Cardiac muscle cell (in vitro differentiated cells and primary cell): ENCODE measurements around the gene ARMS2. TPM values are rescaled to one million over a fixed set of nuclear protein-coding genes. Genes with fewer than 3 reads are reported as not detected.

ENCODE experiments used
- DNase-seq, 2 donors: peaks; one replicate each; pipeline versions ENCODE4 v3.0.0 to v3.0.0-alpha.2; 2010 to 2017; ENCODE audit warnings: low read depth in 1 of 2, low spot score in 1 of 2
- H3K27ac ChIP-seq: fragments of 200-600 bp; sonication (generic); 2 replicates; pipeline ENCODE4 v1.5.1; 2016
- H3K27me3 ChIP-seq: fragments of 200-600 bp; sonication (generic); 2 replicates; pipeline ENCODE4 v1.6.0; 2016; ENCODE audit warnings: control low read depth
- H3K36me3 ChIP-seq: fragments of 200-600 bp; sonication (generic); 2 replicates; pipeline ENCODE4 v1.5.1; 2016; ENCODE audit warnings: control low read depth
- H3K4me1 ChIP-seq: fragments of 200-600 bp; sonication (generic); 2 replicates; pipeline ENCODE4 v1.8.1; 2017; ENCODE audit warnings: low read depth, mild to moderate bottlenecking, mixed run types
- H3K4me3 ChIP-seq: fragments of 200-600 bp; sonication (generic); 2 replicates; pipeline ENCODE4 v1.5.1; 2016; ENCODE audit warnings: mild to moderate bottlenecking
- H3K9me3 ChIP-seq: fragments of 200-600 bp; sonication (generic); 2 replicates; pipeline ENCODE4 v1.5.1; 2017; ENCODE audit warnings: low read depth, mild to moderate bottlenecking, control low read depth
- polyA plus RNA-seq: library from polyadenylated mRNA; unstranded; fragments of >200 nt; fragmentation: Nextera tagmentation; extraction: Ambion mirVana; gene quantifications from 2 replicates; pipeline ENCODE4 v1.2.1, GENCODE V29; 2016
- total RNA-seq: library from RNA; depleted of rRNA; stranded (reverse); fragments of >200 nt; gene quantifications from 2 replicates; pipeline ENCODE4 v1.2.3, GENCODE V29; 2016
- TF ChIP-seq, protein P1 (sequence below): IDR thresholded peaks from 2 replicates; pipeline ENCODE4 v1.5.1; 2012; ENCODE audit warnings: low read depth, mild to moderate bottlenecking, low read length

ARMS2 gene
- total and polyA plus RNA-seq, 2 experiments from 2014 or later = not detected

DNA sequence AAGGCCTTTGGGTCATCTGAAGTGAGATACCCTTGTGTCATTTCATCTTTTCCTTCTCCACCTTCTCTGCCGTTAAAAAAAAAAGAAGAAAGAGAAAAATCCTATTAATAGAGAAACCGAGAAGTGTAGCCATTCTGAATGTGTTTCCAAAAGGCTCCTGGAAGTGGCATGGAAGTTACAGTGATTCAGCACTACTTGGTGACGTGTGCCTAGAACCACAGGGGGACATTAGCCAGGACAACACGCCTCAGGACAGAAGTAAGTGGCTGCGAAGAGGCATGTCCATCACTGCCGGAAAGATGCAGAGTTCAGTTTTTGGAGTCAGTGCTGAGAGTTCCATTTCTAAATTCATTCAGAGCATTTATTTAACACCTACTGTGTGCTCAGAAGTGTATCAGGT, 13.2 kb downstream of the ARMS2 start:
- DNase-seq = no peak
- no peaks in the 10 kb centered on the region for H3K36me3 ChIP-seq
- H3K4me3 ChIP-seq = no peak overlapping the region
- no peak overlapping the region for H3K27ac ChIP-seq
- peaks cover 33% of the 10 kb centered on the region for H3K4me1 ChIP-seq
- no peaks in the 10 kb centered on the region for H3K27me3 ChIP-seq
- TF ChIP-seq, protein P1, sequence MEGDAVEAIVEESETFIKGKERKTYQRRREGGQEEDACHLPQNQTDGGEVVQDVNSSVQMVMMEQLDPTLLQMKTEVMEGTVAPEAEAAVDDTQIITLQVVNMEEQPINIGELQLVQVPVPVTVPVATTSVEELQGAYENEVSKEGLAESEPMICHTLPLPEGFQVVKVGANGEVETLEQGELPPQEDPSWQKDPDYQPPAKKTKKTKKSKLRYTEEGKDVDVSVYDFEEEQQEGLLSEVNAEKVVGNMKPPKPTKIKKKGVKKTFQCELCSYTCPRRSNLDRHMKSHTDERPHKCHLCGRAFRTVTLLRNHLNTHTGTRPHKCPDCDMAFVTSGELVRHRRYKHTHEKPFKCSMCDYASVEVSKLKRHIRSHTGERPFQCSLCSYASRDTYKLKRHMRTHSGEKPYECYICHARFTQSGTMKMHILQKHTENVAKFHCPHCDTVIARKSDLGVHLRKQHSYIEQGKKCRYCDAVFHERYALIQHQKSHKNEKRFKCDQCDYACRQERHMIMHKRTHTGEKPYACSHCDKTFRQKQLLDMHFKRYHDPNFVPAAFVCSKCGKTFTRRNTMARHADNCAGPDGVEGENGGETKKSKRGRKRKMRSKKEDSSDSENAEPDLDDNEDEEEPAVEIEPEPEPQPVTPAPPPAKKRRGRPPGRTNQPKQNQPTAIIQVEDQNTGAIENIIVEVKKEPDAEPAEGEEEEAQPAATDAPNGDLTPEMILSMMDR = no peak
- no peaks in the 10 kb centered on the region for H3K9me3 ChIP-seq

DNA sequence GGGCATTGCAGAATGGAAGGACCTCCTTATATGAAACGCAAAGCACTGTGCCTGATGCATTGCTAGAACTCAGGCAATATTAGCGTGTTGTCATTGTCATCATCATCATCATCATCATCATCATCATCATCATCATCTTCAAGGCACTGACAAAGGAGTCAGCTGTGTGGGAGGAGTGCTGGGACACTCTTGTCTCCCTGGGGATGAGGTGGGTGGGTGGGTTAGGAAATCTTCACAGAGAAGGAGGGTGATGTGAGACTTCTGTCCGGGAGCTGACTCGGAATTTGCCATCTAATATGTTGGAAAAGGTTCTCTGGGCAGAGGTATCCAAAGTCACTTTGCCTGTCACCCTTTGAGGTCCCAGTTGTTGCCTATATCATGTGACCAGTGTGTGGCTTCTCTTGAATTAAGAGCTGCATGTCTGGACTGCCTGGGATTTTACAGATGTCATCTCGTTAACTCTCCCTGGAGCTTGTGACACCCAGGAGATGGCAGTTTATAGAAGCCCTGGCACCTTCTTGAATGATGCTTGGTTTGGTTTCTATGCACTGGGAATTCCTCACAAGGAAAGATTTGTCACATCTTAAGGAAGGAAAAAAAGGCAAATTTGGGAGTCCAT, 14.0 kb downstream of the ARMS2 start:
- no peak overlapping the region for H3K27ac ChIP-seq
- H3K4me1 ChIP-seq = peaks cover 40% of the 10 kb centered on the region
- no peak overlapping the region for H3K4me3 ChIP-seq
- H3K36me3 ChIP-seq = no peaks in the 10 kb centered on the region
- no peaks in the 10 kb centered on the region for H3K9me3 ChIP-seq
- no peak for DNase-seq
- TF ChIP-seq, protein P1 = no peak
- H3K27me3 ChIP-seq = no peaks in the 10 kb centered on the region

DNA sequence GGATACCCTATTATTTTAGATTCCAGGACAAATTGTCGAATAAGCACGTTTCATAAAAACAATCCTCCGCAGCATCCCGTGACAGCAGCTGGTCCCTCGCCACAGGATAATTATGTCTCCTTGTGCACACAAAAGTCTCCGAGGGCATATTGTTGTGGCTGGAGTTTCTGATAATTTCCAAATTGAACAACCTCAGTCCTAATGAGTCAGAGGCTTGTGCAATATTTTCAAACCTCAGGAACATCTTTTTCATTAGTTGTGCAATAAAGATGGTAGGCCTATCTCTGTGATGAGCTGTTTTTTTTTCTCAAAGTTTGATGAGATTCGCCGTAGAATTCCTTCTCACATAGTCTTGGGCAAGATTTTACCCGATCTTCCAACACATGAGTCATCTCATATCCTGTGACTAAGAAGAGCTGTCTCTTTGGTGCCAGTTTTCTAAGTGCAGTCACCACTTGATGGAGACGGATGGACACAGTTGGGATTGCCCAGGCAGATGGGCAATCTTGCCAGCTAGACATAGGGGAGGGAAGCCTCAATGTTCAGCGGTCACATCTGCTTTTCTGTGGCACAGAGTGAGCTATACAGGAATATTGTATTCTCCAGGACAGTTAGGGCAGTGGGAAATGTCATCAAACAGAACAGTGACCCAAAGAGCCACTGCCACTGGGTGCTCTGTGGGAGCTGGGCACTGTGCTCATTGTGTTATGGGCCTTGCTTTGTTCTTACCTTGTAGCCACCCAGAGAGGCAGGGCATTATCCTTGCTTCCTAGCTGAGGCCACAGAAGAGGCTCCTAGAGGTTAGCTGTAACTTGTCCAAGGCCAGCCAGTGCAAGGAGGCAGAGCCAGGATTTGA, 14.7 kb downstream of the ARMS2 start:
- H3K27me3 ChIP-seq = no peaks in the 10 kb centered on the region
- no peaks in the 10 kb centered on the region for H3K36me3 ChIP-seq
- peak in 1 of 2 donors; percentile 91 for DNase-seq
- no peak overlapping the region for H3K4me3 ChIP-seq
- H3K27ac ChIP-seq = peak overlapping the region; percentile 88
- H3K4me1 ChIP-seq = peaks cover 47% of the 10 kb centered on the region
- TF ChIP-seq, protein P1 = no peak
- no peaks in the 10 kb centered on the region for H3K9me3 ChIP-seq

DNA sequence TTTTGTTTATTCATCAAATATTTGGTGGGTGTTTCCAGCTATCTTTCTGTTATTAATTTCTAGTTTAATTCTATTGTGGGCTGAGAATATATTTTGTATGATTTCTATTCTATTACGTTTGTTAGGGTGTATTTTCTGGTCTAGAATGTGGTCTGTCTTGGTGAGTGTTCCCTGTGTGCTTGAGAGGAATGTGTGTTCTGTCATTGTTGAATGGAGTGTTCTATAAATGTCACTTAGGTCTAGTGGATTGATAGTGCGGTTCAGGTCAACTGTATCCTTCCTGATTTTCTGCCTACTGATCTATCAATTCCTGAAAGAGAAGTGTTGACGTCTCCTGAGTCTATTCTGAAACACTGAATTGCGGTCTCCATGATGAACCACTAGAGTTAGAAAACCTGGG, 15.4 kb downstream of the ARMS2 start:
- Histone ChIP-seq H3K4me3 (no peak overlapping the region), H3K9me3 (no peaks in the 10 kb centered on the region), H3K36me3 (no peaks in the 10 kb centered on the region), H3K27ac (peak overlapping the region; percentile 88), H3K4me1 (peaks cover 54% of the 10 kb centered on the region), H3K27me3 (no peaks in the 10 kb centered on the region)
- TF ChIP-seq, protein P1 = no peak
- DNase-seq = peak in 1 of 2 donors; percentile 22

DNA sequence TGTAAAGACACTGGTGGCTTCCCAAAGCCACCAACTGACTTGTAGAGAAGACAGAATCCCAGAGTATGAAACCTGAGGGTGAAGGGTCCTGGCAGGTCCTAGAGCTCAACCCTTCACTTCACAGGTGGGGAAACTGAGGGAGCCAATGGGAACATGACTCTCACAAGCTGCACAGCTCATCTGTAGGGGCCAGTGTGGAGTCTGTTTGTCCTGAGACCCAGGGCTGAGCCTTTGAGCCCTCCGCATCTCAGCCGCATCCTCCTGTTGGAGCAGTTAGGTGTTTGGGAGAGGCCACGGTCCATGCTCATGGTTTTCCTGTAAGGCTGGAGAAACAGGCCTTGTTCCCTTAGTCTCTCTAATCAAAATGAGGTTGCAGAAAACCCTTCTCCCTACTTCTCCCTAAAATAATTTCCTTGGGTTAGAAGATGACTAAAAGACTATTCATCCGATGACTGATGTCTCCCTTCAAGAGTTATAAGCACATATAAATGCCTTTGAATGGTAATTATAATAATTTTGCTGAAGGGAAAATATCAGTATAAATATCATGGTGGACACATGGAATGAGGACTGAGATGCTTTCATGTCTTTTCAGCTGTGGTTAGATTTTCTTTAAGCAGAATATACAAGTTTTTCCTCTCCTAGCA, 17.2 kb downstream of the ARMS2 start:
- DNase-seq = no peak
- H3K9me3 ChIP-seq = no peaks in the 10 kb centered on the region
- TF ChIP-seq, protein P1 = no peak
- H3K4me3 ChIP-seq = no peak overlapping the region
- no peak overlapping the region for H3K27ac ChIP-seq
- peaks cover 69% of the 10 kb centered on the region for H3K4me1 ChIP-seq
- no peaks in the 10 kb centered on the region for H3K27me3 ChIP-seq
- H3K36me3 ChIP-seq = no peaks in the 10 kb centered on the region
